ENCODE measurements around the gene RDH16. TPM values are rescaled to one million over a fixed set of nuclear protein-coding genes. Genes with fewer than 3 reads are reported as not detected.
"Not testable (repeated sequence)": the region's sequence is repeated elsewhere in the genome, so short reads cannot be mapped to it uniquely, and the experiment has no call there.

RDH16 gene
- total RNA-seq, 1 donor from 2014 or later: 2.9 TPM

- no peaks in the 10 kb centered on the region for H3K27me3 ChIP-seq
- intact Hi-C loops (cut with DNase I): no loop called here
- H3K4me3 ChIP-seq: no peak overlapping the region
- no peaks in the 10 kb centered on the region for H3K4me1 ChIP-seq
- H3K27ac ChIP-seq: no peak overlapping the region
- no peaks in the 10 kb centered on the region for H3K9me3 ChIP-seq
- TF ChIP-seq POLR2A (IDR thresholded peaks at IDR 0.05) (no peak), POLR2AphosphoS5 (IDR thresholded peaks at IDR 0.05; ENCODE audit: insufficient read depth in 1 of 2, low read depth in 1 of 2) (no peak)
- TF ChIP-seq, protein P1, sequence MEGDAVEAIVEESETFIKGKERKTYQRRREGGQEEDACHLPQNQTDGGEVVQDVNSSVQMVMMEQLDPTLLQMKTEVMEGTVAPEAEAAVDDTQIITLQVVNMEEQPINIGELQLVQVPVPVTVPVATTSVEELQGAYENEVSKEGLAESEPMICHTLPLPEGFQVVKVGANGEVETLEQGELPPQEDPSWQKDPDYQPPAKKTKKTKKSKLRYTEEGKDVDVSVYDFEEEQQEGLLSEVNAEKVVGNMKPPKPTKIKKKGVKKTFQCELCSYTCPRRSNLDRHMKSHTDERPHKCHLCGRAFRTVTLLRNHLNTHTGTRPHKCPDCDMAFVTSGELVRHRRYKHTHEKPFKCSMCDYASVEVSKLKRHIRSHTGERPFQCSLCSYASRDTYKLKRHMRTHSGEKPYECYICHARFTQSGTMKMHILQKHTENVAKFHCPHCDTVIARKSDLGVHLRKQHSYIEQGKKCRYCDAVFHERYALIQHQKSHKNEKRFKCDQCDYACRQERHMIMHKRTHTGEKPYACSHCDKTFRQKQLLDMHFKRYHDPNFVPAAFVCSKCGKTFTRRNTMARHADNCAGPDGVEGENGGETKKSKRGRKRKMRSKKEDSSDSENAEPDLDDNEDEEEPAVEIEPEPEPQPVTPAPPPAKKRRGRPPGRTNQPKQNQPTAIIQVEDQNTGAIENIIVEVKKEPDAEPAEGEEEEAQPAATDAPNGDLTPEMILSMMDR (IDR thresholded peaks at IDR 0.05): no peak
- DNase-seq (ENCODE audit: extremely low spot score in 2 of 2): no peak
- H3K36me3 ChIP-seq: no peaks in the 10 kb centered on the region
Measured at GRCh38 chr12:56948457-56948777, 9.0 kb downstream of the RDH16 start.

DNA sequence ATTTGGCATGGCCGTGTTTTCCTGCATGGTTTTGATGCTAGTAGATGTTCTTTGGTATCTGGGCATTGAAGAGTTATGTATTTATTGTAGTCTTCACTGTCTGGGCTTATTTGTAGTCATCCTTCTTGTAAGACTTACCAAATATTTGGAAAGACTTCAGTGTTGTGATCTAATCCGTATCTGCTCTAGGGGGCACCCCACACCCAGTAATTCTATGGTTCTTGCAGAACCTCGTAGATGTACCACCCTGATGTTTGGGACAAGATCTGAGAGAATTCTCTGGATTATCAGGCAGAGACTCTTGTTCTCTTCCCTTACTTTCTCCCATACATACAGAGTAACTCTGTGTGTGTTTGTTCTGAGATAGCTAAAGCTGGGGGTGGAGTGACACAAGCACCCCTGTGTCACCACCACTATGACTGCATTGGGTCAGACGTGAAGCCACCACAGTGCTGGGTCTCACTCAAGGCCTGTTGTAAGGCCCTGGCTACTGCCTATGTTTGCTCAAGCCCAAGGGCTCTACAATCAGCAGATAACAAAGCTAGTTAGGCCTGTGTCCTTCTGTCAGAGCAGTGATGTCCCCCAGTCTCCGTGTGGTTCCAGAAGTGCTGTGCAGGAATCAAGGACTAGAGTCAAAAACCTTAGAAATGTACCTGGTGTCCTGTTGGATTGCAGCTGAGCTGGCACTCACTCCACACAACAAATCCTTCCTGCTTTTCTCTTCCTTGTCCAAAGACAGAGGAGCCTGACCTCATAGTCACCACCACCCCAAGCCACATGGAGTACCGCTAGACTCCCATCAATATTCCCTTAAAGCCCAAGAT lies 9.6 kb downstream of the RDH16 start:
- Histone ChIP-seq H3K27me3 (no peaks in the 10 kb centered on the region), H3K27ac (no peak overlapping the region), H3K4me3 (no peak overlapping the region), H3K4me1 (no peaks in the 10 kb centered on the region), H3K9me3 (no peaks in the 10 kb centered on the region), H3K36me3 (no peaks in the 10 kb centered on the region)
- DNase-seq (ENCODE audit: extremely low spot score in 2 of 2): peak; percentile 49 to 77
- TF ChIP-seq POLR2A (IDR thresholded peaks at IDR 0.05): no peak
- TF ChIP-seq, protein P1 (IDR thresholded peaks at IDR 0.05): no peak
- no peak for TF ChIP-seq POLR2AphosphoS5 (IDR thresholded peaks at IDR 0.05; ENCODE audit: insufficient read depth in 1 of 2, low read depth in 1 of 2)
- intact Hi-C loops (cut with DNase I): no loop called here

DNA sequence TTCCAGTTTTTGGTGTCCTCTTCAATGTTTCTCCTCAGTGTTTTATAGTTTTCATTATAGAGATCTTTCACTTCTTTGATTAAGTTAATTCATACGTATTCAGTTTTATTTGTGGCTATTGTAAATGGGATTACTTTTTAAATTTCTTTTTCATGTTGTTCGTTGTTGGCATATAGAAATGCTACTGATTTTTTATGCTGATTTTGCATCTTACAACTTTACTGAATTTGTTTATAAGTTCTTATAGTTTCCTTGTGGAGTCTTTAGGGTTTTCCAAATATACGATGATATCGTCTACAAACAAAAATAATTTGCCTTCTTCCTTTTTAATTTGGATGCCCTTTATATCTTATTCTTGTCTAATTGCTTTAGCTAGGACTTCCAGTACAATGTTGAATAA lies 13.5 kb downstream of the RDH16 start:
- no peak for DNase-seq (ENCODE audit: extremely low spot score in 2 of 2)
- Histone ChIP-seq H3K9me3 (no peaks in the 10 kb centered on the region), H3K4me3 (no peak overlapping the region), H3K36me3 (no peaks in the 10 kb centered on the region), H3K27me3 (no peaks in the 10 kb centered on the region), H3K4me1 (peaks cover 15% of the 10 kb centered on the region), H3K27ac (no peak overlapping the region)
- intact Hi-C loops (cut with DNase I): no loop called here
- TF ChIP-seq POLR2AphosphoS5 (IDR thresholded peaks at IDR 0.05; ENCODE audit: insufficient read depth in 1 of 2, low read depth in 1 of 2): no peak
- TF ChIP-seq POLR2A (IDR thresholded peaks at IDR 0.05): no peak
- TF ChIP-seq, protein P1 (IDR thresholded peaks at IDR 0.05): no peak

- intact Hi-C loops (cut with DNase I); H3K27me3 ChIP-seq; H3K9me3 ChIP-seq; H3K27ac ChIP-seq; H3K36me3 ChIP-seq; H3K4me3 ChIP-seq; DNase-seq (ENCODE audit: extremely low spot score in 2 of 2): not testable (repeated sequence)
- H3K4me1 ChIP-seq: peaks cover 15% of the 10 kb centered on the region
Measured at GRCh38 chr12:56943374-56943773, 14.0 kb downstream of the RDH16 start.

GRCh38 chr12:56941299-56942017 lies 15.9 kb downstream of the RDH16 start:
- H3K9me3 ChIP-seq: no peaks in the 10 kb centered on the region
- no peaks in the 10 kb centered on the region for H3K36me3 ChIP-seq
- H3K4me3 ChIP-seq: no peak overlapping the region
- peak; percentile 89 to 96 for DNase-seq (ENCODE audit: extremely low spot score in 2 of 2)
- intact Hi-C loops (cut with DNase I): no loop called here
- TF ChIP-seq POLR2A (IDR thresholded peaks at IDR 0.05) (no peak), POLR2AphosphoS5 (IDR thresholded peaks at IDR 0.05; ENCODE audit: insufficient read depth in 1 of 2, low read depth in 1 of 2) (peak; percentile 21 to 70)
- TF ChIP-seq, protein P1 (IDR thresholded peaks at IDR 0.05): no peak
- no peaks in the 10 kb centered on the region for H3K27me3 ChIP-seq
- peak overlapping the region; percentile 72 for H3K27ac ChIP-seq
- H3K4me1 ChIP-seq: peaks cover 15% of the 10 kb centered on the region

DNA sequence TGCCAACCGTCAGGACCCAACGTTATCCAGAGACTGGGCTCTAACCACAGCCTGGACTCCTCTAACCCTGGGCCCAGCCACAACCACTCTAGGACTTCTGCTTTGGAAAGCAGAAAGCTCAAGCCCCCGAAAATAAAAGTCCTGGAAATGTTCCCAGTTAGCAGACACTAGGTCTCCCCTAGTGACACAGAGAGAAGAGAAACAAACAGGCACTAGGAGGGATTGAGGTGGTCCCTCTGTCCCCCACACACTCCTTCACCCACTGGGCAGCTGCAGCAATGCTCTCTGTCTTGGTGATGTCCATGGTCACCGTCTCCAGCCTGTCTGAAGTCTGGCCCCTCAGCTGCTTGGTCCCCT lies 16.5 kb downstream of the RDH16 start:
- peaks cover 15% of the 10 kb centered on the region for H3K4me1 ChIP-seq
- intact Hi-C loops (cut with DNase I); H3K36me3 ChIP-seq; H3K4me3 ChIP-seq; H3K27me3 ChIP-seq; DNase-seq (ENCODE audit: extremely low spot score in 2 of 2); H3K9me3 ChIP-seq; H3K27ac ChIP-seq: not testable (repeated sequence)
